Liver (tissue), 9 donors: ENCODE data around the gene SIRPD. TPM values are rescaled to one million over a fixed set of nuclear protein-coding genes. Genes with fewer than 3 reads are reported as not detected.

Source experiments
- DNase-seq: peaks from one replicate; pipeline ENCODE4 v3.0.0-alpha.2; 2017; ENCODE audit warnings: low spot score
- H3K27ac ChIP-seq, 2 donors: one replicate each; pipeline ENCODE4 v1.7.0; 2013; ENCODE audit warnings: inconsistent platforms in 2 of 2, low read length in 2 of 2, control low read depth in 1 of 2, low read depth in 1 of 2, mild to moderate bottlenecking in 1 of 2
- H3K27me3 ChIP-seq, 4 donors: one replicate each; pipeline versions ENCODE4 v1.6.1 to v1.7.0; 2013; ENCODE audit warnings: low read length in 3 of 4, inconsistent platforms in 1 of 4, mild to moderate bottlenecking in 1 of 4, moderate library complexity in 1 of 4; ENCODE audit not compliant: control insufficient read depth in 4 of 4, insufficient read depth in 4 of 4
- H3K36me3 ChIP-seq, 4 donors: one replicate each; pipeline versions ENCODE4 v1.6.1 to v1.7.0; 2013; ENCODE audit warnings: low read length in 3 of 4, mild to moderate bottlenecking in 3 of 4, low read depth in 1 of 4, moderate library complexity in 1 of 4; ENCODE audit not compliant: control insufficient read depth in 4 of 4, insufficient read depth in 3 of 4
- H3K4me1 ChIP-seq, 4 donors: one replicate each; pipeline versions ENCODE4 v1.6.1 to v1.7.0; 2013; ENCODE audit warnings: low read length in 3 of 4, mild to moderate bottlenecking in 3 of 4, moderate library complexity in 1 of 4; ENCODE audit not compliant: control insufficient read depth in 4 of 4, insufficient read depth in 4 of 4
- H3K4me3 ChIP-seq, 3 donors: one replicate each; pipeline versions ENCODE4 v1.6.1 to v1.7.0; 2013; ENCODE audit warnings: low read length in 3 of 3, control low read depth in 1 of 3, low read depth in 1 of 3, mild to moderate bottlenecking in 1 of 3
- H3K9ac ChIP-seq, 2 donors: one replicate each; pipeline ENCODE4 v1.7.0; 2013; ENCODE audit warnings: low read length in 2 of 2, mild to moderate bottlenecking in 2 of 2, moderate library complexity in 2 of 2, control low read depth in 1 of 2, low read depth in 1 of 2
- H3K9me3 ChIP-seq, 4 donors: one replicate each; pipeline versions ENCODE4 v1.6.1 to v1.7.0; 2013; ENCODE audit warnings: low read length in 3 of 4; ENCODE audit not compliant: control insufficient read depth in 4 of 4
- ATF3 ChIP-seq: IDR thresholded peaks from 2 replicates; pipeline ENCODE4 v1.6.1; 2016; ENCODE audit warnings: antibody characterized with exemption
- EGR1 ChIP-seq, 2 donors: IDR thresholded peaks; 2 replicates each; pipeline ENCODE4 v1.6.1; 2016 to 2018; ENCODE audit warnings: antibody characterized with exemption in 2 of 2, low read depth in 2 of 2
- FOXA1 ChIP-seq: IDR thresholded peaks from 2 replicates; pipeline ENCODE4 v1.6.1; 2016; ENCODE audit warnings: antibody characterized with exemption
- HNF4A ChIP-seq, 2 donors: conservative IDR thresholded peaks; 2 replicates each; pipeline ENCODE4 v1.6.1; 2016; ENCODE audit warnings: antibody characterized with exemption in 2 of 2, mild to moderate bottlenecking in 2 of 2
- HNF4G ChIP-seq: IDR thresholded peaks from 2 replicates; pipeline ENCODE4 v1.6.1; 2016; ENCODE audit warnings: antibody characterized with exemption
- JUND ChIP-seq, 2 donors: IDR thresholded peaks; 2 replicates each; pipeline ENCODE4 v1.6.1; 2016; ENCODE audit warnings: antibody characterized with exemption in 2 of 2
- MAX ChIP-seq: IDR thresholded peaks from 2 replicates; pipeline ENCODE4 v1.6.1; 2016; ENCODE audit warnings: antibody characterized with exemption
- RAD21 ChIP-seq, 2 donors: IDR thresholded peaks; 2 replicates each; pipeline ENCODE4 v1.6.1; 2016; ENCODE audit warnings: antibody characterized with exemption in 2 of 2, mild to moderate bottlenecking in 2 of 2
- RXRA ChIP-seq, 2 donors: IDR thresholded peaks; 2 replicates each; pipeline ENCODE4 v1.6.1; 2017 to 2018; ENCODE audit warnings: antibody characterized with exemption in 2 of 2, mild to moderate bottlenecking in 1 of 2
- SP1 ChIP-seq: IDR thresholded peaks from 2 replicates; pipeline ENCODE4 v1.6.1; 2018; ENCODE audit warnings: antibody characterized with exemption, mild to moderate bottlenecking
- TAF1 ChIP-seq: conservative IDR thresholded peaks from 2 replicates; pipeline ENCODE4 v1.6.1; 2016; ENCODE audit warnings: antibody characterized with exemption, mild to moderate bottlenecking
- WGBS: extraction: QIAGEN DNeasy Blood & Tissue Kit; methylation state at CpG from one replicate; pipeline ENCODE4 v1.1.7; 2013; 5-methylcytosine and 5-hydroxymethylcytosine counted together
- polyA plus RNA-seq, 2 donors: library from polyadenylated mRNA; stranded (reverse) in 1 of 2; unstranded in 1 of 2; fragments of 200-250 nt in 1 of 2; fragments of >200 nt in 1 of 2; fragmentation: Nextera tagmentation in 1 of 2; extraction: Ambion mirVana in 1 of 2; gene quantifications; one replicate each; pipeline versions ENCODE4 v1.2.1 to v1.2.3, GENCODE V29; 2013 to 2015
- total RNA-seq, 2 donors: library from RNA; depleted of rRNA; stranded (reverse); fragments of >200 nt; gene quantifications; one replicate each; pipeline ENCODE4 v1.2.3, GENCODE V29; 2014
- TF ChIP-seq, protein P1 (sequence below): IDR thresholded peaks from 2 replicates; pipeline ENCODE4 v1.6.1; 2016; ENCODE audit warnings: antibody characterized with exemption
- TF ChIP-seq, protein P2 (sequence below): IDR thresholded peaks from 2 replicates; pipeline ENCODE4 v1.6.1; 2016; ENCODE audit warnings: antibody characterized with exemption, mild to moderate bottlenecking
- donor health status: healthy.
- donor health status: healthy.
- donor health status: healthy.
- donor health status: healthy.
- donor health status: healthy.

SIRPD gene
- total and polyA plus RNA-seq, 4 donors, result 1.1 TPM; not detected in 3

DNA sequence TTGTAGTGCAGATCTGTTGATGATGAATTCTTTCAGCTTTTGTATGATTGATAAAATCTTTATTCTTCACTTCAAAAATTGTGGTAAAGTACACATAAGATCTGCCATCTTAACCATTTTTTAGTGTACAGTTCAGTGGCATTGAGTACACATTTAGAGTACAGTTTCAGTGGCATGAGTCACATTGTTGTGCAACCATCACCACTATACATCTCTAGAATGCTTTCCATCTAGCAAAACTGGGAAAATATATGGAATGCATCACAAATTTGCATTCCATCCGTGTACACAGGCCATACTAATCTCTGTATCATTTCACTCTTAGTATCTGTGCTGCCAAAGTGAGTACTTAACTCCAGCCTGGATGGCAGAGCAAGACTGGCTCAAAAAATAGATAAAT is 28.7 kb downstream of the SIRPD start:
- no peak for TF ChIP-seq ATF3
- TF ChIP-seq EGR1 (IDR thresholded peaks at IDR 0.05; ENCODE audit: low read depth in 2 of 2), result no peak
- no peak for TF ChIP-seq HNF4G
- no peak for TF ChIP-seq JUND (IDR thresholded peaks at IDR 0.05)
- TF ChIP-seq, protein P1, sequence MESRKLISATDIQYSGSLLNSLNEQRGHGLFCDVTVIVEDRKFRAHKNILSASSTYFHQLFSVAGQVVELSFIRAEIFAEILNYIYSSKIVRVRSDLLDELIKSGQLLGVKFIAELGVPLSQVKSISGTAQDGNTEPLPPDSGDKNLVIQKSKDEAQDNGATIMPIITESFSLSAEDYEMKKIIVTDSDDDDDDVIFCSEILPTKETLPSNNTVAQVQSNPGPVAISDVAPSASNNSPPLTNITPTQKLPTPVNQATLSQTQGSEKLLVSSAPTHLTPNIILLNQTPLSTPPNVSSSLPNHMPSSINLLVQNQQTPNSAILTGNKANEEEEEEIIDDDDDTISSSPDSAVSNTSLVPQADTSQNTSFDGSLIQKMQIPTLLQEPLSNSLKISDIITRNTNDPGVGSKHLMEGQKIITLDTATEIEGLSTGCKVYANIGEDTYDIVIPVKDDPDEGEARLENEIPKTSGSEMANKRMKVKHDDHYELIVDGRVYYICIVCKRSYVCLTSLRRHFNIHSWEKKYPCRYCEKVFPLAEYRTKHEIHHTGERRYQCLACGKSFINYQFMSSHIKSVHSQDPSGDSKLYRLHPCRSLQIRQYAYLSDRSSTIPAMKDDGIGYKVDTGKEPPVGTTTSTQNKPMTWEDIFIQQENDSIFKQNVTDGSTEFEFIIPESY, result no peak
- no peak for TF ChIP-seq TAF1
- no peak for TF ChIP-seq MAX
- TF ChIP-seq RAD21 (IDR thresholded peaks at IDR 0.05), result no peak
- no peak for DNase-seq
- no peaks in the 10 kb centered on the region for H3K9me3 ChIP-seq
- H3K4me1 ChIP-seq, result no peaks in the 10 kb centered on the region
- H3K9ac ChIP-seq, result no peak overlapping the region
- H3K27ac ChIP-seq, result no peak overlapping the region
- H3K4me3 ChIP-seq, result no peak overlapping the region
- H3K27me3 ChIP-seq, result peaks cover 0 to 7% (median 0%) of the 10 kb centered on the region in 4 donors
- no peaks in the 10 kb centered on the region for H3K36me3 ChIP-seq
- WGBS, result 19% methylated on average over 1 of the region's 1 CpG

- H3K27ac ChIP-seq, result no peak overlapping the region
- no peaks in the 10 kb centered on the region for H3K4me1 ChIP-seq
- no peak for TF ChIP-seq HNF4G
- no peak for TF ChIP-seq FOXA1
- TF ChIP-seq MAX, result no peak
- TF ChIP-seq RXRA (IDR thresholded peaks at IDR 0.05), result no peak
- TF ChIP-seq SP1, result no peak
- no peak for TF ChIP-seq HNF4A (conservative IDR thresholded peaks at IDR 0.05)
- TF ChIP-seq, protein P2, sequence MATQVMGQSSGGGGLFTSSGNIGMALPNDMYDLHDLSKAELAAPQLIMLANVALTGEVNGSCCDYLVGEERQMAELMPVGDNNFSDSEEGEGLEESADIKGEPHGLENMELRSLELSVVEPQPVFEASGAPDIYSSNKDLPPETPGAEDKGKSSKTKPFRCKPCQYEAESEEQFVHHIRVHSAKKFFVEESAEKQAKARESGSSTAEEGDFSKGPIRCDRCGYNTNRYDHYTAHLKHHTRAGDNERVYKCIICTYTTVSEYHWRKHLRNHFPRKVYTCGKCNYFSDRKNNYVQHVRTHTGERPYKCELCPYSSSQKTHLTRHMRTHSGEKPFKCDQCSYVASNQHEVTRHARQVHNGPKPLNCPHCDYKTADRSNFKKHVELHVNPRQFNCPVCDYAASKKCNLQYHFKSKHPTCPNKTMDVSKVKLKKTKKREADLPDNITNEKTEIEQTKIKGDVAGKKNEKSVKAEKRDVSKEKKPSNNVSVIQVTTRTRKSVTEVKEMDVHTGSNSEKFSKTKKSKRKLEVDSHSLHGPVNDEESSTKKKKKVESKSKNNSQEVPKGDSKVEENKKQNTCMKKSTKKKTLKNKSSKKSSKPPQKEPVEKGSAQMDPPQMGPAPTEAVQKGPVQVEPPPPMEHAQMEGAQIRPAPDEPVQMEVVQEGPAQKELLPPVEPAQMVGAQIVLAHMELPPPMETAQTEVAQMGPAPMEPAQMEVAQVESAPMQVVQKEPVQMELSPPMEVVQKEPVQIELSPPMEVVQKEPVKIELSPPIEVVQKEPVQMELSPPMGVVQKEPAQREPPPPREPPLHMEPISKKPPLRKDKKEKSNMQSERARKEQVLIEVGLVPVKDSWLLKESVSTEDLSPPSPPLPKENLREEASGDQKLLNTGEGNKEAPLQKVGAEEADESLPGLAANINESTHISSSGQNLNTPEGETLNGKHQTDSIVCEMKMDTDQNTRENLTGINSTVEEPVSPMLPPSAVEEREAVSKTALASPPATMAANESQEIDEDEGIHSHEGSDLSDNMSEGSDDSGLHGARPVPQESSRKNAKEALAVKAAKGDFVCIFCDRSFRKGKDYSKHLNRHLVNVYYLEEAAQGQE, result no peak
- no peak for TF ChIP-seq ATF3
- H3K27me3 ChIP-seq, result peaks cover 0 to 7% (median 0%) of the 10 kb centered on the region in 4 donors
- H3K9ac ChIP-seq, result no peak overlapping the region
- H3K9me3 ChIP-seq, result no peaks in the 10 kb centered on the region
- no peak for DNase-seq
- H3K36me3 ChIP-seq, result no peaks in the 10 kb centered on the region
- no peak overlapping the region for H3K4me3 ChIP-seq
Observed at GRCh38 chr20:1527923-1528322, 29.6 kb downstream of the SIRPD start.
